ENCODE data around the gene DHRS7.

The DHRS7 gene

GRCh38 chr14:60164712-60165546, at the start of gene DHRS7:
Gene DHRS7, minus strand, starts transcription at chr14:60165398. Its CDS starts 89 bp downstream, at chr14:60165309.
- peak; percentile 87 for DNase-seq (ENCODE audit: low spot score)

GRCh38 chr14:60214415-60215126, 49.4 kb upstream of the DHRS7 start:
- DNase-seq (ENCODE audit: low spot score) = no peak

DNA sequence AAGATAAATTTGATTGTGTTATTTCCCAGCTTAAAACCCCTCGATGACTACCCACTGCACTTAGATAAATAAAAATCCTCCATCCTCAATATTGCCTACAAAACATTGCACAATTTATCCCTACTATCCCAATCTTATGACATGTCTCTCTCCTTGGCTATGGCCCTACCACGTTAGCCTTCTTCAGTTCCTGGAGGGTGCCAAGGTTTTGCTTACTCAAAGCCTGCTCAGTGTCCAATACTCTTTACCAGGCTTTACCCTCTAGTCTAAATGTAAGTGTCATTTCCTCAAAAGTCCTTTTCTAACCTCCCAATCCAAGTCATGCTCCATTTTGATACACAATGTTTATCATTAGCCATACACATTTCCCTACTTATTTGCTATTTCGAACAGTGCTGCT, 48.8 kb upstream of the DHRS7 start:
- no peak for DNase-seq (ENCODE audit: low spot score)

DNA sequence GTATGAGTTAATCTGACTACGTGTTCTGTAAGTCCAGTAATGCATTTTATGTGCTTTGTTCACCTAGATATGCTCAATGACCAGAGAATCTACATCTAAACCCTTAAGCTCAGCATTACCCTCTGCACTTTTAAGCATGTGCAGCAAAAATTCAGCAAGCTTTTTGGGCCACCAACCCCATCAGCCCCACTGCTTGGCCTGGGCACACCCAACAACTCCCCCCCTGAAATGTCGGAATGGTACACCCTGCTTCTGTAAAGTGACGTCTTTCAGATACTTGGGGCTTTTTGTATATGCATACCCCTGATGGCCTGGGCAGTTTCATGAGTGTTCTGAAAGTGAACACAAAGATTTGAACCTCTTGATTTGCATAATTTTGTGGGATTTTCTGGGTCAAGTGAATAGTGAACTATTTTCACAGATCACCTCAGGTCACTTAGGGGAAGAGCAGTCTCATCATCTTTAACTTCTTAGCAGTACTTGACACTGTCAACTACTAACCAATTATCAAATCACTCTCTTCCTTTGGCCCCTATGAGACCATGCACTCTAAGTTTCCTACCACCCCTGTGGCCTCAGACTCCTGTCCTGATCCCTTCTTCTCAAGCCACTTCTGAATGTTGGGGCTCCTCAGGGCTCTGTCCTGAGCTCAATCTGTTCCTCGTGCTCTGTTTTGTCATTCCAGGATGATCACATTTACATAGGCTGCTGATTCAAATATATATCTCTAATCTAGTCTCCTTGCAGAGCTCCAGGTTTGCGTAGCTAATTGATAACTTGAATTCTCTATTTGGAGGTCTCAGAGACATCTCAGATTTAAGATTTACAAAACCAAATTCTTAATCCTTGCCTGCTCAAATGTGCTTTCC, 47.5 kb upstream of the DHRS7 start:
- DNase-seq (ENCODE audit: low spot score) = no peak

DNA sequence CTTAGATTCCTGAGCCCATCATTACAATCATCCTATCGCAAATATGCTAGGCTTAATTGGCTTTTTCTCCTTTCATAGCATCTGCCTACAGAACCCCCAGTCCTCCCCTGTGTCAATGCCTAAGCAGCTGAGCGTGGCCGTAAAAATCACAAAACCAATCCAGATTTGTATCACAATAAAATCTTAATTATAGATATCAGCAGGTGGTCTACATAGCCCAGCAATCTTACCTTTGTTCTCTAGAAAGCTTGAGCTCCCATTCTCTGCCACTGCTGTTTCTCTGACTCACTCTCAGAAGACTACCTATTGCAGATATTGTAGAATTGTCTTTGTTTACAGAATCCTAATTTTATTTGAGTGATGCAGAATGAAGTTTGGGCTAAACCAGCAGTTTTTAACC, 46.0 kb upstream of the DHRS7 start:
- no peak for DNase-seq (ENCODE audit: low spot score)

DNA sequence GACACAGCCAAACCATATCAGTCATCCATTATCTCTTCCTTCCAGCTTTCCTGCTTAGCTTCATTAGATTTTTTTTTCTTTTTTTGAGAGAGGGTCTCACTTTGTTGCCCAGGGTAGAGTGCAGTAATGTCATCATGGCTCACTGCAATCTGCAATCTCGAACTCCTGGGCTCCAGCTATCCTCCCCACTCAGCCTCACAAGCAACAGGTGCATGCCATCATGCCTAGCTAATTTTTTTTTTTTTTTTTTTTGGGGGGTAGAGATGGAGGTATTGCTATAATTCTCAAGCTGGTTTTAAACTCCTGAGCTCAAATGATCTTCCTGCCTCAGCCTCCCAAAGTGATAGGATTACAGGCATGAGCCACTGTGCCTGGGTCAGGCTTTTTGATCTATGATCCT, 45.5 kb upstream of the DHRS7 start:
- DNase-seq (ENCODE audit: low spot score) = no peak

- DNase-seq (ENCODE audit: low spot score) = no peak
Observed at GRCh38 chr14:60206837-60207533, 41.8 kb upstream of the DHRS7 start.

GRCh38 chr14:60206249-60206670, 41.1 kb upstream of the DHRS7 start:
- DNase-seq (ENCODE audit: low spot score) = no peak

GRCh38 chr14:60204843-60205774, 39.9 kb upstream of the DHRS7 start:
- DNase-seq (ENCODE audit: low spot score) = no peak

DNA sequence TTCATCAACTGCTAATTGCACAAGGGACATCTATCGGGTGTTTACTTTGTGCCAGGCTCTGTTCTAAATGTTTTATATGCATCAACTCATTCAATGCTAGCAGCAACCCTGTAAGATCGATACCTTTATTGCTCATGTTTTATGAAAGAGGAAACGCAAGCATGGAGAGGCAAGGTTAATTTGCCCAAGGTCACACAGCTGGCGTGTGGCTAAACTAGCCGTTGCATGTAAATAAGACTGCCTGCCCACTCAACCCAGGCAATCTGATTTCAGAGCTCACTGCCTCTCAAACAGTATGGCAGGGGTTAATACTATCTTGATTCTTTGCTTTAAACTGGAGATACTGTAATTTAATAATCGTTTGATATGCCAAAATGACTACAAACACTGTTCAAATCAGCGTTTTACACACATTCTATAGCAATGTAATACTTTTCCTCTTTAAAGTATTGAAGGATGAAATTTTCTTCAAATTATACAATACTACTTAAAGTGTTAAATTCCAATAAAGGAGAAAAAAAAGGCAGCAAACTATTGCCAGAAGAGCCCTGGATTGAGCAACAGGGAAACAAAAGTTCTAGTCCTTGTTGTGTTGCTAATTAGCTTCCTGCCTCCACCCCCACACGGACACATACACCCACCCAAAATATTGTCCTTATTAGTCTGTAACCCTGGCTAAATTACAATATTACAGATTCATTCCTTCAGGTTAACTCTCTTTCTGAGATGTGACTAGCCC, 39.1 kb upstream of the DHRS7 start:
- no peak for DNase-seq (ENCODE audit: low spot score)

- no peak for DNase-seq (ENCODE audit: low spot score)
Observed at GRCh38 chr14:60199321-60199720, 34.1 kb upstream of the DHRS7 start.

GRCh38 chr14:60197629-60198303, 32.6 kb upstream of the DHRS7 start:
- no peak for DNase-seq (ENCODE audit: low spot score)

GRCh38 chr14:60196291-60196690, 31.1 kb upstream of the DHRS7 start:
- no peak for DNase-seq (ENCODE audit: low spot score)

GRCh38 chr14:60195179-60195810, 30.1 kb upstream of the DHRS7 start:
- no peak for DNase-seq (ENCODE audit: low spot score)

GRCh38 chr14:60189923-60190840, 25.0 kb upstream of the DHRS7 start:
- DNase-seq (ENCODE audit: low spot score) = no peak

DNA sequence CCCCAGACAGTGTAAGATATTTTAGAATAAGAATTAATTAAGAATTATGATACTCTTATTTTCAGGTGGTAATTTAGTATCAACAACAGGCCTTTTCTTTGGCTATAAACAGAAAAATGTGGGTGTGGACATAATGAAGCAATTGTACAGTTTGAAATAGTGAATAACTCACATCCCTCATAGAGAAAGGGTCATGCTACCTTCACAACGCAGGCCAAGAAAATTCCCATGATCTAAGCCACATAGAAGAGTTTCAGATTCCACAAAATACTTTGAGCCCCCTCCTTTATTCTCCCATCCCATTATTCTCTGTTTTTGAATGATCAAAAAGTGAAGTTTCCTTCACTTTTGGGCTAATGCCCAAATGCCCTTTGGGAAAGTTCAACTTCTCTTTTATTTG, 23.5 kb upstream of the DHRS7 start:
- no peak for DNase-seq (ENCODE audit: low spot score)

GRCh38 chr14:60188115-60188514, 22.9 kb upstream of the DHRS7 start:
- no peak for DNase-seq (ENCODE audit: low spot score)
